Cardiac muscle cell (in vitro differentiated cells and primary cell): ENCODE measurements around the gene MAEL. TPM values are rescaled to one million over a fixed set of nuclear protein-coding genes. Genes with fewer than 3 reads are reported as not detected.

Experiments used
- DNase-seq, 2 donors: peaks; one replicate each; pipeline versions ENCODE4 v3.0.0 to v3.0.0-alpha.2; 2010 to 2017; ENCODE audit warnings: low read depth in 1 of 2, low spot score in 1 of 2
- H3K27ac ChIP-seq: fragments of 200-600 bp; sonication (generic); 2 replicates; pipeline ENCODE4 v1.5.1; 2016
- H3K27me3 ChIP-seq: fragments of 200-600 bp; sonication (generic); 2 replicates; pipeline ENCODE4 v1.6.0; 2016; ENCODE audit warnings: control low read depth
- H3K36me3 ChIP-seq: fragments of 200-600 bp; sonication (generic); 2 replicates; pipeline ENCODE4 v1.5.1; 2016; ENCODE audit warnings: control low read depth
- H3K4me1 ChIP-seq: fragments of 200-600 bp; sonication (generic); 2 replicates; pipeline ENCODE4 v1.8.1; 2017; ENCODE audit warnings: low read depth, mild to moderate bottlenecking, mixed run types
- H3K4me3 ChIP-seq: fragments of 200-600 bp; sonication (generic); 2 replicates; pipeline ENCODE4 v1.5.1; 2016; ENCODE audit warnings: mild to moderate bottlenecking
- H3K9me3 ChIP-seq: fragments of 200-600 bp; sonication (generic); 2 replicates; pipeline ENCODE4 v1.5.1; 2017; ENCODE audit warnings: low read depth, mild to moderate bottlenecking, control low read depth
- polyA plus RNA-seq: library from polyadenylated mRNA; unstranded; fragments of >200 nt; fragmentation: Nextera tagmentation; extraction: Ambion mirVana; gene quantifications from 2 replicates; pipeline ENCODE4 v1.2.1, GENCODE V29; 2016
- total RNA-seq: library from RNA; depleted of rRNA; stranded (reverse); fragments of >200 nt; gene quantifications from 2 replicates; pipeline ENCODE4 v1.2.3, GENCODE V29; 2016
- TF ChIP-seq, protein P1 (sequence below): IDR thresholded peaks from 2 replicates; pipeline ENCODE4 v1.5.1; 2012; ENCODE audit warnings: low read depth, mild to moderate bottlenecking, low read length

Gene MAEL
- total and polyA plus RNA-seq, 2 experiments from 2014 or later: 0.63 to 0.79 TPM

GRCh38 chr1:166950156-166950555 is 38.9 kb upstream of the MAEL start:
- Histone ChIP-seq H3K4me1 (no peaks in the 10 kb centered on the region), H3K36me3 (no peaks in the 10 kb centered on the region), H3K4me3 (no peak overlapping the region), H3K27me3 (peaks cover 28% of the 10 kb centered on the region), H3K27ac (no peak overlapping the region), H3K9me3 (no peaks in the 10 kb centered on the region)
- TF ChIP-seq, protein P1, sequence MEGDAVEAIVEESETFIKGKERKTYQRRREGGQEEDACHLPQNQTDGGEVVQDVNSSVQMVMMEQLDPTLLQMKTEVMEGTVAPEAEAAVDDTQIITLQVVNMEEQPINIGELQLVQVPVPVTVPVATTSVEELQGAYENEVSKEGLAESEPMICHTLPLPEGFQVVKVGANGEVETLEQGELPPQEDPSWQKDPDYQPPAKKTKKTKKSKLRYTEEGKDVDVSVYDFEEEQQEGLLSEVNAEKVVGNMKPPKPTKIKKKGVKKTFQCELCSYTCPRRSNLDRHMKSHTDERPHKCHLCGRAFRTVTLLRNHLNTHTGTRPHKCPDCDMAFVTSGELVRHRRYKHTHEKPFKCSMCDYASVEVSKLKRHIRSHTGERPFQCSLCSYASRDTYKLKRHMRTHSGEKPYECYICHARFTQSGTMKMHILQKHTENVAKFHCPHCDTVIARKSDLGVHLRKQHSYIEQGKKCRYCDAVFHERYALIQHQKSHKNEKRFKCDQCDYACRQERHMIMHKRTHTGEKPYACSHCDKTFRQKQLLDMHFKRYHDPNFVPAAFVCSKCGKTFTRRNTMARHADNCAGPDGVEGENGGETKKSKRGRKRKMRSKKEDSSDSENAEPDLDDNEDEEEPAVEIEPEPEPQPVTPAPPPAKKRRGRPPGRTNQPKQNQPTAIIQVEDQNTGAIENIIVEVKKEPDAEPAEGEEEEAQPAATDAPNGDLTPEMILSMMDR: no peak
- no peak for DNase-seq

DNA sequence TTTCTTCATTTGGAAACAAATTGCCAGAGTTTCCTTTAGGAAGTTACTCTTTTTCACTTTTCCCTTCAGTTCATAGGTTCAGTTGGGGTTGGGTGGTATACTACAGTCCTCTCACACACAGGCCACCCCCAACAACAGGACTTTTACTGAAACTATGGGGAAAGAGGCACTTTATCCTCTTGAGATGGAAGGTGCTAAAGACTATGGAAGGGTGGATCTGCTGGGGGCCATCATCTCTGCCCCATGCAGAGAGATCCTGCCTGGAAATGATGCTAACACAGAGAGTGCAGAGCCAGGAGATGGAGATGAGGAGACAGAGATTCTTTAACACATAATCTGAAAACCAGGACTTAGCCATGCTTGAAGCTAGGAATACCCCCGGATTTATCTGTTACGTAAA is 38.0 kb upstream of the MAEL start:
- Histone ChIP-seq H3K27me3 (peaks cover 23% of the 10 kb centered on the region), H3K9me3 (no peaks in the 10 kb centered on the region), H3K27ac (no peak overlapping the region), H3K36me3 (no peaks in the 10 kb centered on the region), H3K4me3 (no peak overlapping the region), H3K4me1 (no peaks in the 10 kb centered on the region)
- TF ChIP-seq, protein P1: no peak
- no peak for DNase-seq

DNA sequence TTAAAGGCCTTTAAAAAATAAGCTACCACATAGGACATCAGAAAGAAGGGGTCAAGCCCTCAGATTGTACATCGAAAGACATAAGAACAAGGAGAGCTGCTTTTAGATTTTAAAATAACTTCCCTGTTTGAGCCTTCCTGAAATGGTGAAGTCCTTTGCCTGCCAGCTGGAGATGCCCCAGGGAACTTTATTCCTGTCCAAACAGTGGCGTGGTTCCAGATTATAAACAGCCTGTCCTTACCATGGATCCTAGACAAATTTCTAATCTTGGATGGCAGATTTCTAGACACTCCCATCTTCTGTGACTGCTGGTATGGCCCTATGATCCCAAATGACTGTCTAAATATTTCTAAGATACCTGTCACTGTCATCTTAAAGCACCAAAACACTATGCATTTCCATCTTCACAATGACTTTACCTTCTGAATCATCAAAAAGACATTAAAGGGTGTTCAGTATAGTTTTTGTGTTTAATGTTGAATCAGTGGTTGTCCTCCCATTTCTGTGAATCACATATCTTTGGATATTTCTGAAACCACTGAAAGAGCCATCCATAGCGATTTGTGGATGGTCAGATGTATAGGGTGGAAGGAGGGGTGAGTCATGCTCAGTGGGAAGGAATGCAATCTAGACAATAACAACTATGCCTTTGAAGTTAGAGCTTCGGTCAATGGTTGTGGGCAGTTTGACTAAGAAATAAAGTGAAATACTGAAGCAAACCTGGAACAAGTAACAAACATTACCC is 36.9 kb upstream of the MAEL start:
- DNase-seq: peak in 1 of 2 donors; percentile 65
- TF ChIP-seq, protein P1: no peak
- H3K36me3 ChIP-seq: no peaks in the 10 kb centered on the region
- no peak overlapping the region for H3K4me3 ChIP-seq
- H3K9me3 ChIP-seq: no peaks in the 10 kb centered on the region
- no peak overlapping the region for H3K27ac ChIP-seq
- H3K27me3 ChIP-seq: peaks cover 12% of the 10 kb centered on the region
- H3K4me1 ChIP-seq: no peaks in the 10 kb centered on the region

GRCh38 chr1:166953491-166953890 is 35.6 kb upstream of the MAEL start:
- TF ChIP-seq, protein P1: no peak
- no peaks in the 10 kb centered on the region for H3K9me3 ChIP-seq
- H3K27me3 ChIP-seq: peaks cover 4% of the 10 kb centered on the region
- H3K4me3 ChIP-seq: no peak overlapping the region
- no peaks in the 10 kb centered on the region for H3K4me1 ChIP-seq
- DNase-seq: no peak
- no peaks in the 10 kb centered on the region for H3K36me3 ChIP-seq
- H3K27ac ChIP-seq: no peak overlapping the region

GRCh38 chr1:166956057-166956850 is 32.8 kb upstream of the MAEL start:
- H3K9me3 ChIP-seq: no peaks in the 10 kb centered on the region
- H3K36me3 ChIP-seq: no peaks in the 10 kb centered on the region
- H3K4me3 ChIP-seq: no peak overlapping the region
- no peaks in the 10 kb centered on the region for H3K27me3 ChIP-seq
- peaks cover 3% of the 10 kb centered on the region for H3K4me1 ChIP-seq
- H3K27ac ChIP-seq: no peak overlapping the region
- no peak for DNase-seq
- TF ChIP-seq, protein P1: no peak
